ENCODE data around the gene AFG1L. TPM values are rescaled to one million over a fixed set of nuclear protein-coding genes. Genes with fewer than 3 reads are reported as not detected.
"Not testable (repeated sequence)": the region's sequence is repeated elsewhere in the genome, so short reads cannot be mapped to it uniquely, and the experiment has no call there.

The AFG1L gene
- total RNA-seq, 6 experiments from 2014 or later = 4.8 to 5.7 (median 5.3) TPM

DNA sequence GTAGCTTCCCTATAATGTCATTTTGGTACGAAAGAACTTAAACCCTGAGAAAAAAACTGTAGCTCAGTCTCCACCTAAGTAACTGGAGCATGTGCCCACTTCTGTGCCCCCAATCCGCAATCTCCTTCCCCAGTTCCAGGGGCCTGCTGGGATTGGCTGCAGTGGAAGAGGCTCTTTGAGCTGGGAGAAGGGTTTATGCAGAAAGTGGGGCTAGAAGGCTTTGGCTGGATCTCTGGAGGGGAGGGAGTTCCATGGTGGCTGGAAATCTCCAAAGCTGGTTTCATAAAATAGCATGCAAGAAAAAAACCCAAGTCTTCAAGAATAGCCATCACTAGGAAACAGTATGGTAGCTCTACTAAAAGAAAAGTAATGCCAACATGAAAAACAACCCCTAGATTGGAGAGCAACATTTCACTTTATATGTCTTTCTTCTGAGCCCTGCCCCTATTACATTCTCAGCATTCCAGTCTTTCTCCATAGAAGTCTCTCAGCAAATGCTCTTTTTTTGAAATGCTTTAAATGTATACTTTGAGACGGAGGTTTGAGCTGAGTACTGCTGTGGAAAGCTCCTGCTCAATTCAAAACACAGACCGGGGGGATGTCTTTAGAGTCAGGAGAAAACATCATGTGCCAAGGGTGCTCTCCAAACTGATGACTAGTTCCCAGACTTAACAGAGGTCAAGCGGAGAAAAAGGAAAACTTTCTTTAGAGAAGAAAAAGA is 229.8 kb downstream of the AFG1L start:
- no peak for DNase-seq
- Mint-ChIP-seq H3K27ac (no peak overlapping the region), H3K4me1 (ENCODE audit: low read depth) (peaks cover 6% of the 10 kb centered on the region), H3K36me3 (ENCODE audit: low read depth) (no peaks in the 10 kb centered on the region), H3K4me3 (no peak overlapping the region), H3K27me3 (ENCODE audit: insufficient read depth) (peaks cover 2% of the 10 kb centered on the region), H3K9me3 (no peaks in the 10 kb centered on the region)
- TF ChIP-seq, protein P1, sequence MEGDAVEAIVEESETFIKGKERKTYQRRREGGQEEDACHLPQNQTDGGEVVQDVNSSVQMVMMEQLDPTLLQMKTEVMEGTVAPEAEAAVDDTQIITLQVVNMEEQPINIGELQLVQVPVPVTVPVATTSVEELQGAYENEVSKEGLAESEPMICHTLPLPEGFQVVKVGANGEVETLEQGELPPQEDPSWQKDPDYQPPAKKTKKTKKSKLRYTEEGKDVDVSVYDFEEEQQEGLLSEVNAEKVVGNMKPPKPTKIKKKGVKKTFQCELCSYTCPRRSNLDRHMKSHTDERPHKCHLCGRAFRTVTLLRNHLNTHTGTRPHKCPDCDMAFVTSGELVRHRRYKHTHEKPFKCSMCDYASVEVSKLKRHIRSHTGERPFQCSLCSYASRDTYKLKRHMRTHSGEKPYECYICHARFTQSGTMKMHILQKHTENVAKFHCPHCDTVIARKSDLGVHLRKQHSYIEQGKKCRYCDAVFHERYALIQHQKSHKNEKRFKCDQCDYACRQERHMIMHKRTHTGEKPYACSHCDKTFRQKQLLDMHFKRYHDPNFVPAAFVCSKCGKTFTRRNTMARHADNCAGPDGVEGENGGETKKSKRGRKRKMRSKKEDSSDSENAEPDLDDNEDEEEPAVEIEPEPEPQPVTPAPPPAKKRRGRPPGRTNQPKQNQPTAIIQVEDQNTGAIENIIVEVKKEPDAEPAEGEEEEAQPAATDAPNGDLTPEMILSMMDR (IDR thresholded peaks at IDR 0.05) = no peak

DNA sequence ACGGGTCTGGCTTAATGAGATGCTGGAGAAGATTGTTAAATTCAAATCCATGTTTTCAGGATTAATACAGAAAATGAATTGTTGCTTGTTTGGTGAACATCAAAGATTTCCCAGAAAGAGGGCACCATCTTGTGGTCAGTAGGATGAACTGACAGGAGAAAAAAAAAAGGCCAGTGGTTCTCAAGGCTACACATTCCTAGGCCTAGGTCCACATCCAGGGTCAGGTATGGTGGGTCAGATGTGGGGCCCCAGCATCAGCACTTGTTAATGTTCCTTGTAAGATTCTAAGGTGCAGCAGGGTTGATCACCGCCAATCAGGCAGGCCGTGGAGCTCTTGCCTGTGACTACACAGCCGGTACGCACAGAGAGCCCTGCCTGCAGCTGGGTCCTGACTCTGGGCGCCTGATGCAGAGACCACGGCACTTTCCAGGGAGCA is 231.9 kb downstream of the AFG1L start:
- TF ChIP-seq, protein P1 (IDR thresholded peaks at IDR 0.05) = peak; percentile 92
- no peaks in the 10 kb centered on the region for H3K36me3 Mint-ChIP-seq (ENCODE audit: low read depth)
- H3K4me3 Mint-ChIP-seq = no peak overlapping the region
- DNase-seq = peak; percentile 26
- H3K27ac Mint-ChIP-seq = no peak overlapping the region
- H3K27me3 Mint-ChIP-seq (ENCODE audit: insufficient read depth) = peaks cover 2% of the 10 kb centered on the region
- peaks cover 10% of the 10 kb centered on the region for H3K4me1 Mint-ChIP-seq (ENCODE audit: low read depth)
- H3K9me3 Mint-ChIP-seq = no peaks in the 10 kb centered on the region

DNA sequence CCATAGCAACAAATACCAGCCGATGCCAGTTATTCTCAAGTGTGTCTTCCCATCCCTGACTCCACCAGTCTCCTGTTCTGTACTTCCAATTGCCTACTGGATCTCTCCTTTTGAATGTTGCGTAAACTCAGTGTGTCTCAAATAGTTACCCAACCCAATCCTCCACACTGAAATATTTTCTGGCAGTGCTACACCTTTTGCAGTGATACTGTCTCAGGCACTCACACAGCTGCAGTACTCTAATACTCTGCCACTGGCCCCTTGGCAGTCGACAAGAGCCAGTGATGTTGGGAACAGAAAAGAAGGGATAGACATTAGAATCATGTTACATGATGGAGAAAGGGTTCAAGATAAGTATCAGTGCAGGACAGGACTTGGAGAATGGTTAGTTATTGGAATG is 234.0 kb downstream of the AFG1L start:
- no peak overlapping the region for H3K4me3 Mint-ChIP-seq
- TF ChIP-seq, protein P1 (IDR thresholded peaks at IDR 0.05) = no peak
- no peaks in the 10 kb centered on the region for H3K9me3 Mint-ChIP-seq
- DNase-seq = no peak
- peaks cover 2% of the 10 kb centered on the region for H3K27me3 Mint-ChIP-seq (ENCODE audit: insufficient read depth)
- no peak overlapping the region for H3K27ac Mint-ChIP-seq
- H3K4me1 Mint-ChIP-seq (ENCODE audit: low read depth) = peaks cover 18% of the 10 kb centered on the region
- H3K36me3 Mint-ChIP-seq (ENCODE audit: low read depth) = no peaks in the 10 kb centered on the region

DNA sequence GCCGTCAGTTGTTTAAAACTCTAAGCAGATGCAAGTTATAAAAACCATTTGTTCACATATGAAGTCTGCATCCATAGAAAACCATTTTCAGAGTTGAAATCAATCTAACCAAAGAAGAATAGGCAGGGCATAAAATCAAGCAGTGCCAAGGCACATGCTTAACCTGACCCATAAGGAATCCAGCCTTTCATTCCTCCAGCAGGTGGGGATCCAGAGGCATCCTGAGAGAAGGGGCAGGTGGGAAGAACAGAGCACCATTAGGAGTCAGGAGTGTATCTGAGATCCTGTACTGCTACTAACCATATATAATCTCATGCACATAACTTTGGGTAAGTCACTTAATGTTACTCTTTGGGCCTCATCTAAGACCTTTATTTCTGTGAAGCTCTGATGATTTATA is 236.5 kb downstream of the AFG1L start:
- Mint-ChIP-seq H3K27me3 (ENCODE audit: insufficient read depth) (peaks cover 4% of the 10 kb centered on the region), H3K4me1 (ENCODE audit: low read depth) (peaks cover 12% of the 10 kb centered on the region), H3K9me3 (no peaks in the 10 kb centered on the region), H3K4me3 (no peak overlapping the region), H3K36me3 (ENCODE audit: low read depth) (no peaks in the 10 kb centered on the region), H3K27ac (no peak overlapping the region)
- TF ChIP-seq, protein P1 (IDR thresholded peaks at IDR 0.05) = 0 out of 2 replicates have a peak, but pooled peaks have one; percentile 8
- no peak for DNase-seq

DNA sequence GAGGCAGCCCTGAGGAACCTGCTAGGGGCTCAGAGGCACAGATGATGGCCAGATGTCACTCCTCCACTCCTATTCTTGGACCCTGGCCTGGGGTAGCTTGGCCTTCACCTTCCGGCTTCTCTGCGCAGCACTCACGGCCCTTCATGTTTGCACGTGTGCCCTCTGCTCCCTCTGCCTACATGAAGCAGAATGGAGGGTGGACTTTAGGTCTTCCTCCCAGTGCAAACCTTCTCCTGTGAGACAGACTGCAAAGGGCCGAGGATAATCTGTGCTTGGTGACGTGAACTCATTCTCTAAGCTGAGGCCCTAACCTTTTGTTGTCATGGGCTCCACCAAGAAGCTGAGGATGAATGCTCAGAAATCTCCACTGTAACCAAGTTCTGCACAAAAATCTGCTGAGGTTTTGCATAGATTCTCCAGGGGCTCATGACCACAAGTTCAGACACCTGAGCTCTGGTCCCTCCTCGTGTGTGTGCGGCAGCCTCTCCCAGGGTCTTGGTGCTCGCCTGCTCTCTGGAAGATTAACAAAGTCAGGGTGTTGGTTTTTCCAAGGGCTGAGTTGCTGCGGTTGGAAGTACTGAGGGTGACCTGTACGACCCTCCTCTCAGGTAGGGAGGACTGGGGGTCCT is 240.4 kb downstream of the AFG1L start:
- DNase-seq = no peak
- Mint-ChIP-seq H3K27me3 (ENCODE audit: insufficient read depth) (peaks cover 7% of the 10 kb centered on the region), H3K4me1 (ENCODE audit: low read depth) (peaks cover 12% of the 10 kb centered on the region), H3K36me3 (ENCODE audit: low read depth) (no peaks in the 10 kb centered on the region), H3K4me3 (no peak overlapping the region), H3K9me3 (no peaks in the 10 kb centered on the region), H3K27ac (no peak overlapping the region)
- TF ChIP-seq, protein P1 (IDR thresholded peaks at IDR 0.05) = no peak

DNA sequence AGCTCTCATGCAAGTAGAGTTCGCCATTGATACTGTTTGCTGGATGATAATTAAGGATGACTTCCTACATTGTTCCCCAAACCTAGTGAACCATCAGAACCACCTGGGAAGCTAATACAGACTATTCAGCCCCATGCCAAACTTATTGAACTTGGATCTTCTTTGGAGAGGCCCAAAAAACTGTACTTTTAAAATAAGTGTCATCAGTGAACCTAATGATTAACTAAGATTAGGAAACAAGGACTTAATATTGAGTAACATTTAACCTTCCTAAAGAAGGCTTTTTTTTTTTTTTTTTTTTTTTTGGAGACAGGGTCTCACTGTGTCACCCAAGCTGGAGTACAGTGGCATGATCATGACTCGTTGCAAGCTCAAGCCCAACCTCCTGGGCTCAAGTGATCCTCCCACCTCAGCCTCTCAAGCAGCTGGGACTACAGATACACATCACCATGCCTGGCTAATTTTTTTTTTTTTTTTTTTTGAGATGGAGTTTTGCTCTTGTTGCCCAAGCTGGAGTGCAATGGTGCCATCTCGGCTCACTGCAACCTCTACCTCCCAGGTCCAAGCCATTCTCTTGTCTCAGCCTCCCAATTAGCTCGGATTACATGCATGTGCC is 241.2 kb downstream of the AFG1L start:
- H3K36me3 Mint-ChIP-seq (ENCODE audit: low read depth); H3K4me3 Mint-ChIP-seq; H3K27ac Mint-ChIP-seq; H3K27me3 Mint-ChIP-seq (ENCODE audit: insufficient read depth); DNase-seq; H3K9me3 Mint-ChIP-seq: not testable (repeated sequence)
- peaks cover 12% of the 10 kb centered on the region for H3K4me1 Mint-ChIP-seq (ENCODE audit: low read depth)
